ENCODE measurements around the gene ASB13.

- TF ChIP-seq CTCF (IDR thresholded peaks at IDR 0.05) (no peak), POLR2A (IDR thresholded peaks at IDR 0.05) (no peak)
Measured at GRCh38 chr10:5600908-5601307, 65.5 kb downstream of the ASB13 start.
